Measurements from ENCODE around the gene CES2.
"Not testable (repeated sequence)": the region's sequence is repeated elsewhere in the genome, so short reads cannot be mapped to it uniquely, and the experiment has no call there.

The CES2 gene

GRCh38 chr16:66958857-66959703 is 23.8 kb downstream of the CES2 start:
- no peak for DNase-seq

- DNase-seq = no peak
Measured at GRCh38 chr16:66959704-66960161, 24.4 kb downstream of the CES2 start.

GRCh38 chr16:66960270-66960669 is 25.0 kb downstream of the CES2 start:
- DNase-seq = no peak

- DNase-seq = peak; percentile 63 to 67
Measured at GRCh38 chr16:66961065-66961744, 25.9 kb downstream of the CES2 start, which contains the start of gene CES3. Gene CES3, plus strand, starts transcription at chr16:66961266. Its CDS starts 42 bp downstream, at chr16:66961308.

GRCh38 chr16:66961914-66962313 is 26.6 kb downstream of the CES2 start:
- no peak for DNase-seq

- DNase-seq = no peak
Measured at GRCh38 chr16:66964049-66964448, 28.7 kb downstream of the CES2 start.

- no peak for DNase-seq
Measured at GRCh38 chr16:66968847-66969246, 33.5 kb downstream of the CES2 start.

- no peak for DNase-seq
Measured at GRCh38 chr16:66970775-66971720, 35.7 kb downstream of the CES2 start.

- no peak for DNase-seq
Measured at GRCh38 chr16:66972983-66973382, 37.7 kb downstream of the CES2 start.

GRCh38 chr16:66973716-66974115 is 38.4 kb downstream of the CES2 start:
- DNase-seq = no peak

- DNase-seq = not testable (repeated sequence)
Measured at GRCh38 chr16:66974156-66974931, 39.0 kb downstream of the CES2 start.

GRCh38 chr16:66974932-66975246 is 39.6 kb downstream of the CES2 start:
- DNase-seq = not testable (repeated sequence)

GRCh38 chr16:66975302-66975893 is 40.1 kb downstream of the CES2 start:
- no peak for DNase-seq

- DNase-seq = no peak
Measured at GRCh38 chr16:66976746-66977145, 41.4 kb downstream of the CES2 start.

- peak; percentile 68 to 77 for DNase-seq
Measured at GRCh38 chr16:66977341-66978113, 42.2 kb downstream of the CES2 start.

GRCh38 chr16:66979011-66979717 is 43.8 kb downstream of the CES2 start:
- DNase-seq = no peak

GRCh38 chr16:66983033-66983432 is 47.7 kb downstream of the CES2 start:
- no peak for DNase-seq

GRCh38 chr16:66984892-66985311 is 49.6 kb downstream of the CES2 start:
- no peak for DNase-seq

- no peak for DNase-seq
Measured at GRCh38 chr16:66986559-66986958, 51.2 kb downstream of the CES2 start.

- DNase-seq = no peak
Measured at GRCh38 chr16:66988197-66988788, 53.0 kb downstream of the CES2 start, which contains the start of gene CES4A. Gene CES4A, plus strand, starts transcription at chr16:66988589. Its CDS starts 184 bp downstream, at chr16:66988773.

All from AML-193 (cell line).